GM23248 (cell line): ENCODE measurements around the gene SHB.

Source experiments
- EZH2 ChIP-seq: fragments of 200-600 bp; sonication (generic); IDR thresholded peaks from 2 replicates; pipeline ENCODE4 v1.6.1; 2018; ENCODE audit warnings: antibody characterized with exemption, mild to moderate bottlenecking; ENCODE audit not compliant: insufficient read depth, poor library complexity, severe bottlenecking
- EZH2phosphoT487 ChIP-seq: fragments of 200-600 bp; sonication (generic); IDR thresholded peaks from 2 replicates; pipeline ENCODE4 v1.6.1; 2018; ENCODE audit warnings: antibody characterized with exemption, moderate library complexity, mild to moderate bottlenecking, low read depth; ENCODE audit not compliant: insufficient read depth

- TF ChIP-seq EZH2phosphoT487, result no peak
- no peak for TF ChIP-seq EZH2
Observed at GRCh38 chr9:38067859-38068681, 957 bp downstream of the SHB start.
